Spleen (tissue), 11 donors: ENCODE data around the gene C9orf85. TPM values are rescaled to one million over a fixed set of nuclear protein-coding genes. Genes with fewer than 3 reads are reported as not detected.
A peak's percentile ranks its signal among the peaks of the same experiment; 100 is the strongest.

Experiments
- DNase-seq: peaks from one replicate; pipeline ENCODE4 v3.0.0-alpha.2; 2020
- H3K27ac ChIP-seq, 8 donors: fragments of 200-600 bp; sonication (generic) in 7 of 8; 1 replicate in 4 of 8; 2 replicates in 4 of 8; pipeline versions ENCODE4 v1.5.0 to v1.8.0; 2016 to 2021; ENCODE audit warnings: inconsistent platforms in 4 of 8, mild to moderate bottlenecking in 4 of 8, moderate library complexity in 1 of 8
- H3K27me3 ChIP-seq, 7 donors: fragments of 200-600 bp; sonication (generic) in 6 of 7; replicated peaks in 1 of 7; 1 replicate in 4 of 7; 2 replicates in 3 of 7; pipeline versions ENCODE4 v1.5.0 to v1.8.0; 2016 to 2021; ENCODE audit warnings: inconsistent platforms in 3 of 7, mild to moderate bottlenecking in 1 of 7
- H3K36me3 ChIP-seq, 6 donors: fragments of 200-600 bp; sonication (generic) in 5 of 6; 1 replicate in 4 of 6; 2 replicates in 2 of 6; pipeline versions ENCODE4 v1.5.0 to v1.8.0; 2016 to 2021; ENCODE audit warnings: inconsistent platforms in 2 of 6
- H3K4me1 ChIP-seq, 6 donors: fragments of 200-600 bp; sonication (generic) in 5 of 6; 1 replicate in 3 of 6; 2 replicates in 3 of 6; pipeline versions ENCODE4 v1.5.0 to v1.8.0; 2016 to 2021; ENCODE audit warnings: inconsistent platforms in 3 of 6
- H3K4me3 ChIP-seq, 8 donors: fragments of 200-600 bp; sonication (generic) in 7 of 8; 1 replicate in 4 of 8; 2 replicates in 4 of 8; pipeline versions ENCODE4 v1.5.0 to v1.8.0; 2016 to 2021; ENCODE audit warnings: inconsistent platforms in 4 of 8, mild to moderate bottlenecking in 4 of 8, moderate library complexity in 2 of 8
- H3K9me3 ChIP-seq, 8 donors: fragments of 200-600 bp; sonication (generic) in 7 of 8; 1 replicate in 4 of 8; 2 replicates in 4 of 8; pipeline versions ENCODE4 v1.5.0 to v1.8.0; 2016 to 2021; ENCODE audit warnings: inconsistent platforms in 4 of 8
- POLR2A ChIP-seq, 3 donors: fragments of 450-650 bp; IDR thresholded peaks; one replicate each; pipeline ENCODE4 v1.5.1; 2017; ENCODE audit warnings: antibody characterized with exemption in 3 of 3, mild to moderate bottlenecking in 1 of 3
- POLR2AphosphoS5 ChIP-seq, 3 donors: sonication (generic); formaldehyde crosslinking; IDR thresholded peaks; one replicate each; pipeline ENCODE4 v1.5.1; 2017; ENCODE audit warnings: antibody characterized with exemption in 3 of 3
- WGBS, 5 donors: extraction: QIAGEN DNeasy Blood & Tissue Kit in 3 of 5; methylation state at CpG; one replicate each; pipeline versions ENCODE4 v1.1.5 to v1.1.7; 2013 to 2018; 5-methylcytosine and 5-hydroxymethylcytosine counted together
- intact Hi-C: fragments of 100-400 bp; cut with DNase I; formaldehyde crosslinking; loops from one replicate; pipeline ENCODE4 v1.15.0; 2023; ENCODE audit warnings: low total_unique reads
- polyA plus RNA-seq, 3 donors: library from polyadenylated mRNA; stranded (reverse); fragments of 200-250 nt; gene quantifications; one replicate each; pipeline ENCODE4 v1.2.1, GENCODE V29; 2013
- total RNA-seq, 7 donors: library from RNA; depleted of rRNA in 3 of 7; stranded (reverse); fragments of >200 nt in 3 of 7; fragmentation: NEBNext Ultra II Directional in 4 of 7; extraction: Animal tissue kit (Norgen Biotek cat#: 25700) in 4 of 7; gene quantifications; one replicate each; pipeline versions ENCODE4 v1.1.0 to v1.2.1, GENCODE V29; 2016 to 2021
- TF ChIP-seq, protein P1 (sequence below), 11 experiments: fragments of 200-600 bp in 7 of 11; fragments of 450-650 bp in 4 of 11; sonication (generic) in 4 of 11; IDR thresholded peaks in 8 of 11; conservative IDR thresholded peaks in 3 of 11; 1 replicate in 7 of 11; 2 replicates in 4 of 11; pipeline versions ENCODE4 v1.4.0 to v1.8.0; 2016 to 2021; ENCODE audit warnings: antibody characterized with exemption in 11 of 11, inconsistent platforms in 4 of 11, mild to moderate bottlenecking in 1 of 11
- donor health status: healthy with polysubstance abuse.
- donor health status: DM: no; HTN: no; CAD: no; lungs with moderate emphysema.
- donor health status: DM: no; HTN: no; CAD: no.
- donor health status: Bipolar disorder and iron deficiency.
- donor health status: healthy.
- donor health status: DM: no; HTN: no; CAD: no.
- donor health status: DM: yes; HTN: yes; CAD: no.

The C9orf85 gene
- total and polyA plus RNA-seq, 10 donors = 7.1 to 17.8 (median 9.3) TPM

DNA sequence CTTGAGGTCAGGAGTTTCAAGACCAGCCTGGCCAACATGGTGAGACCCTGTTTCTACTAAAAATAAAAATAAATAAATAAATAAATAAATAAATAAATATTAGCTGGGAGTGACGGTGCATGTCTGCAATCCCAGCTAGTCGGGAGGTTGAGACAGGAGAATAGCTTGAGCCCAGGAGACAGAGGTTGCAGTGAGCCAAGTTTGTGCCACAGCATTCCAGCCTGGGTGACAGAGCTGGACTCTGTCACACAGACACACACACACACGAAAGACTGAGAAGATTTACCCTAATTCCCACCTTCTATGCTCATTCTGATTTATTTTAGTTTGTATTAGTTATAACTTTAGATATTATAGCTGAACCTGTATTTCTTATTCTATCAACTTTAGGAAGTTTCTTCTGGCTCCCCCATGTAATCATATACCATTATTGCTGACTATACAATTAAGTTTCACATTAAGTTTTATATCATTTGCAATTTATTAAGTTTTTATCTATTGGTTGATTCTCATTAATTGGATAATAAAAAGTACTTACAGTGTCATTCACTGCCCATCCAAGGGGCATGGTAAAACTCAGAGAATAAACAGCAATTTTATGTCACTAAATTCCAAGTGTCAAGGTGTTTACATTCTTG lies 21.3 kb upstream of the C9orf85 start:
- Histone ChIP-seq H3K4me3 (no peak overlapping the region), H3K4me1 (peaks cover under 1 to 77% (median 22%) of the 10 kb centered on the region in 6 donors), H3K27me3 (no peaks in the 10 kb centered on the region), H3K9me3 (no peaks in the 10 kb centered on the region), H3K27ac (no peak overlapping the region), H3K36me3 (no peaks in the 10 kb centered on the region)
- TF ChIP-seq, protein P1, sequence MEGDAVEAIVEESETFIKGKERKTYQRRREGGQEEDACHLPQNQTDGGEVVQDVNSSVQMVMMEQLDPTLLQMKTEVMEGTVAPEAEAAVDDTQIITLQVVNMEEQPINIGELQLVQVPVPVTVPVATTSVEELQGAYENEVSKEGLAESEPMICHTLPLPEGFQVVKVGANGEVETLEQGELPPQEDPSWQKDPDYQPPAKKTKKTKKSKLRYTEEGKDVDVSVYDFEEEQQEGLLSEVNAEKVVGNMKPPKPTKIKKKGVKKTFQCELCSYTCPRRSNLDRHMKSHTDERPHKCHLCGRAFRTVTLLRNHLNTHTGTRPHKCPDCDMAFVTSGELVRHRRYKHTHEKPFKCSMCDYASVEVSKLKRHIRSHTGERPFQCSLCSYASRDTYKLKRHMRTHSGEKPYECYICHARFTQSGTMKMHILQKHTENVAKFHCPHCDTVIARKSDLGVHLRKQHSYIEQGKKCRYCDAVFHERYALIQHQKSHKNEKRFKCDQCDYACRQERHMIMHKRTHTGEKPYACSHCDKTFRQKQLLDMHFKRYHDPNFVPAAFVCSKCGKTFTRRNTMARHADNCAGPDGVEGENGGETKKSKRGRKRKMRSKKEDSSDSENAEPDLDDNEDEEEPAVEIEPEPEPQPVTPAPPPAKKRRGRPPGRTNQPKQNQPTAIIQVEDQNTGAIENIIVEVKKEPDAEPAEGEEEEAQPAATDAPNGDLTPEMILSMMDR (IDR thresholded peaks at IDR 0.05 in 8 of 11, conservative IDR thresholded peaks at IDR 0.05 in 3 of 11) = no peak
- TF ChIP-seq POLR2A (IDR thresholded peaks at IDR 0.05) (no peak), POLR2AphosphoS5 (IDR thresholded peaks at IDR 0.05) (no peak)
- intact Hi-C loops = no loop called here
- DNase-seq = no peak
- WGBS, 5 donors = 87 to 95% (median 92%) methylated on average over 3 of the region's 3 CpGs

GRCh38 chr9:71891557-71892189 lies 19.8 kb upstream of the C9orf85 start:
- no peaks in the 10 kb centered on the region for H3K36me3 ChIP-seq
- DNase-seq = no peak
- H3K27ac ChIP-seq = no peak overlapping the region
- H3K4me1 ChIP-seq = peaks cover 11 to 77% (median 26%) of the 10 kb centered on the region in 6 donors
- 75 to 88% (median 79%) methylated on average over 4 of the region's 4 CpGs for WGBS, 5 donors
- TF ChIP-seq, protein P1 (IDR thresholded peaks at IDR 0.05 in 8 of 11, conservative IDR thresholded peaks at IDR 0.05 in 3 of 11) = no peak
- TF ChIP-seq POLR2A (IDR thresholded peaks at IDR 0.05) (no peak), POLR2AphosphoS5 (IDR thresholded peaks at IDR 0.05) (no peak)
- H3K4me3 ChIP-seq = no peak overlapping the region
- H3K27me3 ChIP-seq = no peaks in the 10 kb centered on the region
- intact Hi-C loops = no loop called here
- no peaks in the 10 kb centered on the region for H3K9me3 ChIP-seq

DNA sequence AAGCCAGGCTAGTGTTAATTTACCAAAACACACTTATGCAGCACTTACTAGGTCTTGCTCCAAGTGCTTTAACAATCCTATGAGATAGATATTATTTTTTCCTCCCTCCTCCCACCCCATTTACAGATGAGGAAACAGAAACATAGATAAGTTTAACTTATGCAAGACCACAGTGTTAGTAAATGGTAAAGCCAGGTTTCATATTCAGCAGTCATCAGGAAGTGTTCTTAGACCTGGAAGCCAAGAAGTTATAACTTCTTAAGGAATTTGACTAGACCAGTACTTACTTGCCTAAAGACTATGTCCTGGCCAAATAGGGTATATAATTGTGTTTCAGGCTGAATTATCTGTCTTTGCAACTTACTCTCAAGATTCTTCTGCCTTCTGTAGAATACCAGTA lies 16.3 kb upstream of the C9orf85 start:
- no peak overlapping the region for H3K4me3 ChIP-seq
- no peaks in the 10 kb centered on the region for H3K27me3 ChIP-seq
- H3K27ac ChIP-seq = peak overlapping the region in 3 of 8 donors; percentile 9 to 66 (median 34)
- TF ChIP-seq POLR2A (IDR thresholded peaks at IDR 0.05) (no peak), POLR2AphosphoS5 (IDR thresholded peaks at IDR 0.05) (no peak)
- TF ChIP-seq, protein P1 (IDR thresholded peaks at IDR 0.05 in 8 of 11, conservative IDR thresholded peaks at IDR 0.05 in 3 of 11) = no peak
- H3K4me1 ChIP-seq = peaks cover 33 to 88% (median 56%) of the 10 kb centered on the region in 6 donors
- H3K9me3 ChIP-seq = no peaks in the 10 kb centered on the region
- DNase-seq = no peak
- intact Hi-C loops = no loop called here
- H3K36me3 ChIP-seq = no peaks in the 10 kb centered on the region

DNA sequence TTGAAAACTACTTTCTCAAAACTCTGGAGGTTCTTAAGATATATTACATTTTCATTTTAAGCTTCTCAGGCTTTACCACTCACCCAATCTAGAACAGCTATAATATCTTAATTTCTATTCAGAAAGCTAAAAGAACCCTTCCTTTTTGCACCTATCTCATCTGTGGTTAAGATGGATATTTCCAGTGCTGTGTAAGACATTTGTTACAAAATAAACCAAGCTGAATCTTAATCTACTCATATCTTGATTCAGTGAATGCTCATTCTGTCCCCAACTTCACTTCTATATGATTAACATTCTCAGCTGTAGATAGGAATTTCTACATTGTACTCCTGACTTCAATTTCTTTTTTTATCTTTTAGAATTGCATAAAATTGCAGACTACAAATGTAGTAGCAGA lies 15.5 kb upstream of the C9orf85 start:
- Histone ChIP-seq H3K36me3 (no peaks in the 10 kb centered on the region), H3K27ac (peak overlapping the region in 3 of 8 donors; percentile 24 to 76 (median 66)), H3K4me1 (peaks cover 33 to 97% (median 59%) of the 10 kb centered on the region in 6 donors), H3K4me3 (no peak overlapping the region), H3K27me3 (no peaks in the 10 kb centered on the region), H3K9me3 (no peaks in the 10 kb centered on the region)
- TF ChIP-seq POLR2A (IDR thresholded peaks at IDR 0.05) (no peak), POLR2AphosphoS5 (IDR thresholded peaks at IDR 0.05) (no peak)
- TF ChIP-seq, protein P1 (IDR thresholded peaks at IDR 0.05 in 8 of 11, conservative IDR thresholded peaks at IDR 0.05 in 3 of 11) = no peak
- DNase-seq = no peak
- intact Hi-C loops = no loop called here
